Stimulated activated CD8-positive, alpha-beta memory T cell treated with anti-CD3 and anti-CD28 coated beads, Interleukin-2, amount 100 ng/mL, for 1 hour (primary cell): Measurements from ENCODE around the gene CEP43.
A peak's percentile ranks its signal among the peaks of the same experiment; 100 is the strongest.

Experiments used
- DNase-seq, 2 donors: peaks; one replicate each; pipeline ENCODE4 v3.0.0-alpha.2; 2020; ENCODE audit warnings: low read depth in 2 of 2

Gene CEP43

GRCh38 chr6:166999145-166999883 lies at the start of gene CEP43:
Gene CEP43, plus strand, starts transcription at chr6:166999397. Its CDS starts 16 bp downstream, at chr6:166999413.
- DNase-seq = peak; percentile 83

- DNase-seq = no peak
Measured at GRCh38 chr6:166949528-166950442, 49.4 kb upstream of the CEP43 start.

GRCh38 chr6:166950443-166950821 lies 48.8 kb upstream of the CEP43 start:
- no peak for DNase-seq

- peak in 1 of 2 donors; percentile 27 for DNase-seq
Measured at GRCh38 chr6:166950892-166951669, 48.1 kb upstream of the CEP43 start.

- no peak for DNase-seq
Measured at GRCh38 chr6:166951670-166952060, 47.5 kb upstream of the CEP43 start.

GRCh38 chr6:166952121-166952520 lies 47.1 kb upstream of the CEP43 start:
- DNase-seq = no peak

GRCh38 chr6:166952567-166953486 lies 46.4 kb upstream of the CEP43 start:
- DNase-seq = no peak

GRCh38 chr6:166954118-166954713 lies 45.0 kb upstream of the CEP43 start:
- no peak for DNase-seq

- no peak for DNase-seq
Measured at GRCh38 chr6:166955121-166955864, 43.9 kb upstream of the CEP43 start.

GRCh38 chr6:166955865-166956443 lies 43.2 kb upstream of the CEP43 start:
- DNase-seq = no peak

- DNase-seq = peak; percentile 98 to 99
Measured at GRCh38 chr6:166956444-166957086, 42.6 kb upstream of the CEP43 start, which contains the start of gene RNASET2. Gene RNASET2, minus strand, starts transcription at chr6:166956550. Its CDS starts 368 bp downstream, at chr6:166956182.

GRCh38 chr6:166957087-166957804 lies 42.0 kb upstream of the CEP43 start:
- DNase-seq = peak in 1 of 2 donors; percentile 22

- DNase-seq = no peak
Measured at GRCh38 chr6:166957805-166958076, 41.5 kb upstream of the CEP43 start.

GRCh38 chr6:166958926-166959861 lies 40.0 kb upstream of the CEP43 start:
- DNase-seq = peak in 1 of 2 donors; percentile 14

GRCh38 chr6:166959911-166960608 lies 39.1 kb upstream of the CEP43 start:
- DNase-seq = no peak

- no peak for DNase-seq
Measured at GRCh38 chr6:166960609-166960978, 38.6 kb upstream of the CEP43 start.

GRCh38 chr6:166966268-166966667 lies 32.9 kb upstream of the CEP43 start:
- DNase-seq = no peak
